ENCODE measurements around the gene UCHL3. TPM values are rescaled to one million over a fixed set of nuclear protein-coding genes. Genes with fewer than 3 reads are reported as not detected.

Gene UCHL3
- total RNA-seq, 1 experiment from 2014 or later, result 50.8 TPM

DNA sequence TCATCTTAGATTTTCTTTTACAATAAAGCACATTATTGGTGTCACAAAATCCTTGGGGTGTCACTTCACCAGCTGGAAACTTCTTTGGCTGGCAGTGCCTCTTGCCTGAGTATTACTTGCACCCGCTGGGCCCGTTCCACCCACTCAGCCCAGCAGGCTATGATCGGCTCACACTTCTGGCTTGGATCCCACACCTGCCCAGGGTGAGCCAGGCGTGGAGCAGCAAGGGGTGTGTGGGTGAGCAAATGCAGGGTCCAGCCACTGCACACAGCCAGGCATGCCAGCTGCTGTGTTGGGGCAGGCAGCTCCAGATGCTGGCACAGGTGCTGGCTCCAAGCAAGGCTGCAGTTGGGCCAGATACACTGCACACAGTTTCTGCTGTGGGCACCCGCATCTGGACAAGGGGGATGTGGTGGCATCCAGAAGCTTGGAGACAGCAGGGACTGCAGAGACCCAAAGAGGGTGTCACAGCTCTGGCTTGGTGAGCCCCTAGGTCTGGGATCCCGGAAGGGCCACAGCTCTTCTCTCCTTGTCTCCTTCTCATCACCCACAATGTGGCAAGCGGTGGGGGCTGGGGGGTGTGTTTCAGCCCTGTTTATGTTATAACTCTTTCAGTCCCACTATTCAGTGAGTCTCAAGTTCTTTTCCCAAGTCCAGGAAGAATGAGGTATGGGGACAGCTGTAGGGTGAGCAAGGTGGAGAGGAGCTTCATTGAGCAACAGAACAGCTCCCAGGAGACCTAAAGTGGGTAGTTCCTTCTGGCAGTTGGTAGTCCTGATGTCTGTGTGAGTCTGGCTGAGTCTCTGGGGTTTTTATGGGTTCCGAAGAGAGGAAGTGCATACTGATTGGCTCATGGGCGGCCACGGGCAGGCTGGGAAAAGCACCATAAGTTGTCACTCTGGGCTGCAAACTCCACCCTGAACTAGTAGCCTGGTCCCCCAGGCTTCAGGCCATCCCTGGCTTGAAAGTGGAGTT lies 42.3 kb upstream of the UCHL3 start:
- Mint-ChIP-seq H3K27me3 (ENCODE audit: low read depth) (no peaks in the 10 kb centered on the region), H3K9me3 (no peaks in the 10 kb centered on the region), H3K27ac (no peak overlapping the region), H3K4me3 (no peak overlapping the region), H3K36me3 (ENCODE audit: insufficient read depth in 1 of 3, low read depth in 3 of 3) (no peaks in the 10 kb centered on the region), H3K4me1 (no peaks in the 10 kb centered on the region)
- Histone ChIP-seq H3K4me2 (ENCODE audit: insufficient read depth, insufficient read length, low read length) (no peak overlapping the region), H2AK5ac (ENCODE audit: insufficient read length, low read length) (no peak overlapping the region), H3K23ac (ENCODE audit: insufficient read length, low read depth, low read length) (no peak overlapping the region), H3K14ac (ENCODE audit: insufficient read depth, low read length) (no peak overlapping the region; the same call in 1 of the 2 replicates), H4K20me1 (ENCODE audit: control insufficient read depth, insufficient read depth, insufficient read length) (no peaks in the 10 kb centered on the region), H3K4ac (ENCODE audit: low read depth, low read length) (no peak overlapping the region), H4K5ac (ENCODE audit: insufficient read length, low read depth, low read length) (no peak overlapping the region), H2BK120ac (ENCODE audit: low read depth, low read length, poor library complexity, severe bottlenecking) (no peak overlapping the region), H2BK12ac (ENCODE audit: insufficient read length, low read depth, low read length) (no peak overlapping the region), H3K27me3 (ENCODE audit: insufficient read depth, low read length) (no peaks in the 10 kb centered on the region), H2AFZ (ENCODE audit: low read length) (no peak overlapping the region), H3K18ac (ENCODE audit: insufficient read length, low read depth, low read length) (no peak overlapping the region), H3K4me1 (ENCODE audit: insufficient read depth, low read length) (no peaks in the 10 kb centered on the region), H4K8ac (replicated peaks; ENCODE audit: insufficient read length, low read depth, low read length) (no peak overlapping the region), H2BK5ac (ENCODE audit: insufficient read length, low read length) (no peak overlapping the region), H4K91ac (ENCODE audit: insufficient read length, low read depth, low read length) (no peak overlapping the region), H3K79me2 (ENCODE audit: insufficient read depth, low read length) (no peaks in the 10 kb centered on the region), H2BK20ac (ENCODE audit: low read depth, low read length, poor library complexity, severe bottlenecking) (no peak overlapping the region), H3K9ac (ENCODE audit: extremely low read depth, insufficient read length, low read length) (no peak overlapping the region), H3K23me2 (ENCODE audit: insufficient read length, low read depth, low read length, poor library complexity, severe bottlenecking) (no peaks in the 10 kb centered on the region), H2BK15ac (ENCODE audit: low read depth, low read length) (no peak overlapping the region), H3K27ac (ENCODE audit: insufficient read length, low read depth, low read length) (no peak overlapping the region), H3K79me1 (ENCODE audit: insufficient read depth, low read depth, low read length, poor library complexity, severe bottlenecking) (no peaks in the 10 kb centered on the region), H3K56ac (ENCODE audit: insufficient read length, low read depth, low read length) (no peak overlapping the region), H3K9me3 (ENCODE audit: control insufficient read depth, low read depth, low read length) (no peaks in the 10 kb centered on the region), H3T11ph (ENCODE audit: low read length) (no peak overlapping the region)
- TF ChIP-seq, protein P1, sequence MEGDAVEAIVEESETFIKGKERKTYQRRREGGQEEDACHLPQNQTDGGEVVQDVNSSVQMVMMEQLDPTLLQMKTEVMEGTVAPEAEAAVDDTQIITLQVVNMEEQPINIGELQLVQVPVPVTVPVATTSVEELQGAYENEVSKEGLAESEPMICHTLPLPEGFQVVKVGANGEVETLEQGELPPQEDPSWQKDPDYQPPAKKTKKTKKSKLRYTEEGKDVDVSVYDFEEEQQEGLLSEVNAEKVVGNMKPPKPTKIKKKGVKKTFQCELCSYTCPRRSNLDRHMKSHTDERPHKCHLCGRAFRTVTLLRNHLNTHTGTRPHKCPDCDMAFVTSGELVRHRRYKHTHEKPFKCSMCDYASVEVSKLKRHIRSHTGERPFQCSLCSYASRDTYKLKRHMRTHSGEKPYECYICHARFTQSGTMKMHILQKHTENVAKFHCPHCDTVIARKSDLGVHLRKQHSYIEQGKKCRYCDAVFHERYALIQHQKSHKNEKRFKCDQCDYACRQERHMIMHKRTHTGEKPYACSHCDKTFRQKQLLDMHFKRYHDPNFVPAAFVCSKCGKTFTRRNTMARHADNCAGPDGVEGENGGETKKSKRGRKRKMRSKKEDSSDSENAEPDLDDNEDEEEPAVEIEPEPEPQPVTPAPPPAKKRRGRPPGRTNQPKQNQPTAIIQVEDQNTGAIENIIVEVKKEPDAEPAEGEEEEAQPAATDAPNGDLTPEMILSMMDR (conservative IDR thresholded peaks at IDR 0.05), result no peak
- no CpG with 5 or more reads among the region's 10 CpGs for WGBS (ENCODE audit: extremely low coverage, insufficient read length, low lambda C conversion rate)
- no peak for DNase-seq

Measured in H9 (cell line).